ENCODE data around the gene MEI4.

DNA sequence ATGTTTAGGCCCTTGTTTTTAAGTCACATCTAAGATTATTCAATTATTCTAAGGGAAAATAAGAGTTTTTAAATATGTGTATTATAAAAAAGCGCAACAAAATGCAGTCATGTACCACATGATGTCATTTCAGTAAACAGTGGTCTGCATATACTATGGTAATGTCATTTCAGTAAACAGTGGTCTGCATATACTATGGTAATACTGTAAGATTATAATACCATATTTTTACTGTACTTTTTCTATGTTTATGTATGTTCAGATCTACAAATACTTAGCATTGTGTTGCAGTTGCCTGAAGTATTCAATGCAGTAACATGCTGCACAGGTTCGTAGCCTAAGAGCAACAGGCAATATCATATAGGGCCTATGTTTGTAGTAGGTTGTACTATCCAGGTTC is 21.4 kb downstream of the MEI4 start:
- TF ChIP-seq RAD21 (CRISPR knock-in tag; IDR thresholded peaks at IDR 0.05) = no peak
- TF ChIP-seq, protein P1, sequence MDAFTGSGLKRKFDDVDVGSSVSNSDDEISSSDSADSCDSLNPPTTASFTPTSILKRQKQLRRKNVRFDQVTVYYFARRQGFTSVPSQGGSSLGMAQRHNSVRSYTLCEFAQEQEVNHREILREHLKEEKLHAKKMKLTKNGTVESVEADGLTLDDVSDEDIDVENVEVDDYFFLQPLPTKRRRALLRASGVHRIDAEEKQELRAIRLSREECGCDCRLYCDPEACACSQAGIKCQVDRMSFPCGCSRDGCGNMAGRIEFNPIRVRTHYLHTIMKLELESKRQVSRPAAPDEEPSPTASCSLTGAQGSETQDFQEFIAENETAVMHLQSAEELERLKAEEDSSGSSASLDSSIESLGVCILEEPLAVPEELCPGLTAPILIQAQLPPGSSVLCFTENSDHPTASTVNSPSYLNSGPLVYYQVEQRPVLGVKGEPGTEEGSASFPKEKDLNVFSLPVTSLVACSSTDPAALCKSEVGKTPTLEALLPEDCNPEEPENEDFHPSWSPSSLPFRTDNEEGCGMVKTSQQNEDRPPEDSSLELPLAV (CRISPR knock-in tag; conservative IDR thresholded peaks at IDR 0.05; ENCODE audit: low read depth) = no peak
- no peak for TF ChIP-seq ZNF451 (CRISPR knock-in tag; IDR thresholded peaks at IDR 0.05)
- TF ChIP-seq CCDC6 (CRISPR knock-in tag; IDR thresholded peaks at IDR 0.05) = no peak
- no peak for TF ChIP-seq STAT5B (CRISPR knock-in tag; IDR thresholded peaks at IDR 0.05)
- TF ChIP-seq, protein P2, sequence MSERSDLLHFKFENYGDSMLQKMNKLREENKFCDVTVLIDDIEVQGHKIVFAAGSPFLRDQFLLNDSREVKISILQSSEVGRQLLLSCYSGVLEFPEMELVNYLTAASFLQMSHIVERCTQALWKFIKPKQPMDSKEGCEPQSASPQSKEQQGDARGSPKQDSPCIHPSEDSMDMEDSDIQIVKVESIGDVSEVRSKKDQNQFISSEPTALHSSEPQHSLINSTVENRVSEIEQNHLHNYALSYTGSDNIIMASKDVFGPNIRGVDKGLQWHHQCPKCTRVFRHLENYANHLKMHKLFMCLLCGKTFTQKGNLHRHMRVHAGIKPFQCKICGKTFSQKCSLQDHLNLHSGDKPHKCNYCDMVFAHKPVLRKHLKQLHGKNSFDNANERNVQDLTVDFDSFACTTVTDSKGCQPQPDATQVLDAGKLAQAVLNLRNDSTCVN (CRISPR knock-in tag; IDR thresholded peaks at IDR 0.05; ENCODE audit: borderline replicate concordance) = no peak

Data from HepG2 (cell line).